H1 (cell line): ENCODE results near the gene LRRC72. TPM values are rescaled to one million over a fixed set of nuclear protein-coding genes. Genes with fewer than 3 reads are reported as not detected.

ENCODE experiments used
- CBX5 ChIP-seq: fragments of 300-800, 300-1000 bp; sonication (generic); IDR thresholded peaks from 2 replicates; pipeline ENCODE4 v1.7.1; 2016; ENCODE audit warnings: antibody characterized with exemption, low read length, low read depth
- KDM1A ChIP-seq: fragments of 200-600, 300-600 bp; sonication (generic); IDR thresholded peaks from 2 replicates; pipeline ENCODE4 v1.7.1; 2016; ENCODE audit warnings: mild to moderate bottlenecking, low read length, borderline replicate concordance
- KDM4A ChIP-seq: IDR thresholded peaks from one replicate; pipeline ENCODE4 v1.7.1; 2012; ENCODE audit warnings: low read depth, mild to moderate bottlenecking, moderate library complexity, low read length, inconsistent platforms; ENCODE audit not compliant: severe bottlenecking
- KDM5A ChIP-seq: fragments of 200-600 bp; IDR thresholded peaks from 2 replicates; pipeline ENCODE4 v1.7.1; 2012; ENCODE audit warnings: mild to moderate bottlenecking, low read length, inconsistent platforms, mixed read lengths
- RAD21 ChIP-seq, 2 experiments: IDR thresholded peaks in 1 of 2; conservative IDR thresholded peaks in 1 of 2; 2 replicates each; pipeline ENCODE4 v1.6.1; 2011; ENCODE audit warnings: low read depth in 2 of 2, low read length in 2 of 2, improper control_type of control experiment in 1 of 2, inconsistent platforms in 1 of 2, mild to moderate bottlenecking in 1 of 2, moderate library complexity in 1 of 2
- SAP30 ChIP-seq: fragments of 300-600 bp; sonication (generic); IDR thresholded peaks from 2 replicates; pipeline ENCODE4 v1.7.1; 2012; ENCODE audit warnings: low read length, moderate library complexity, mild to moderate bottlenecking, inconsistent platforms; ENCODE audit not compliant: insufficient read depth, insufficient replicate concordance
- TCF12 ChIP-seq: IDR thresholded peaks from 2 replicates; pipeline ENCODE4 v1.6.1; 2011; ENCODE audit warnings: low read depth, mild to moderate bottlenecking, low read length
- polyA plus RNA-seq, 7 experiments: library from polyadenylated mRNA; depleted of rRNA in 3 of 7; stranded (reverse) in 5 of 7; unstranded in 2 of 7; fragments of >200 nt in 5 of 7; fragments of 200-250 nt in 2 of 7; gene quantifications; 1 replicate in 5 of 7; 2 replicates in 1 of 7; 4 replicates in 1 of 7; pipeline versions ENCODE4 v1.2.1 to v1.2.3, GENCODE V29; 2011 to 2013; ENCODE audit warnings: missing spikeins in 2 of 7, mixed read lengths in 2 of 7
- total RNA-seq: library from RNA; stranded (reverse); fragmentation: NEBNext Ultra II Directional; extraction: Animal tissue kit (Norgen Biotek cat#: 25700); gene quantifications from 2 replicates; pipeline ENCODE4 v1.2.1, GENCODE V29; 2021
- TF ChIP-seq, protein P1 (sequence below): IDR thresholded peaks from 2 replicates; pipeline ENCODE4 v1.6.1; 2011; ENCODE audit warnings: low read depth, mild to moderate bottlenecking, low read length; ENCODE audit not compliant: insufficient read depth
- TF ChIP-seq, protein P2 (sequence below): IDR thresholded peaks from 2 replicates; pipeline ENCODE4 v1.6.1; 2012; ENCODE audit warnings: inconsistent platforms

The LRRC72 gene
- total and polyA plus RNA-seq, 2 of the 8 experiments (the other 6 are each of a cell fraction or from before 2014, with no cell fraction given): not detected

DNA sequence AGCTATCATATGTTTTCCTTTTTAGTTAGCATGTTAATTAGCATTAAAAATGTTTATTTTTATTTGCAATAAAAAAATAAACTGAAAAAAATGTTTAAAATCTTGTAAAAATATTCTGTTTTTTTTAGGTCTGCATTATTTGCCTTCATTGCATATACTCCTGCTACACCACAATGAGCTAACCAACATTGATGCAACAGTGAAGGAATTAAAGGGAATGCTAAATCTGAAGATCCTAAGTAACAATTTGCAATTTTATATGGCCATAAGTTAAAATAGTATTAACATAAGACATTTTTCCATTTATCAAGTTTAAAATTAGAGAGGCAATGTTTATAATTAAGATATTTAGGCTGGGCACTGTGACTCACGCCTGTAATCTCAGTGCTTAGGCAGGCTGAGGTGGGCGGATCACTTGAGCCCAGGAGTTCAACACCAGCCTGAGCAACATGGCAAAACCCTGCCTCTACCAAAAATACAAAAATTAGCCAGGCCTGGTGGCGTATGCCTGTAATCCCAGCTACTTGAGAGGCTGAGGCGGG lies 32.2 kb downstream of the LRRC72 start (continued):
- TF ChIP-seq, protein P1, sequence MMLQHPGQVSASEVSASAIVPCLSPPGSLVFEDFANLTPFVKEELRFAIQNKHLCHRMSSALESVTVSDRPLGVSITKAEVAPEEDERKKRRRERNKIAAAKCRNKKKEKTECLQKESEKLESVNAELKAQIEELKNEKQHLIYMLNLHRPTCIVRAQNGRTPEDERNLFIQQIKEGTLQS: no peak
- TF ChIP-seq, protein P2, sequence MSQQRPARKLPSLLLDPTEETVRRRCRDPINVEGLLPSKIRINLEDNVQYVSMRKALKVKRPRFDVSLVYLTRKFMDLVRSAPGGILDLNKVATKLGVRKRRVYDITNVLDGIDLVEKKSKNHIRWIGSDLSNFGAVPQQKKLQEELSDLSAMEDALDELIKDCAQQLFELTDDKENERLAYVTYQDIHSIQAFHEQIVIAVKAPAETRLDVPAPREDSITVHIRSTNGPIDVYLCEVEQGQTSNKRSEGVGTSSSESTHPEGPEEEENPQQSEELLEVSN: no peak
- TF ChIP-seq TCF12 (no peak), KDM4A (no peak), KDM5A (no peak), KDM1A (no peak), SAP30 (no peak), CBX5 (no peak), RAD21 (IDR thresholded peaks at IDR 0.05 in 1 of 2, conservative IDR thresholded peaks at IDR 0.05 in 1 of 2; ENCODE audit: low read depth in 2 of 2, low read length in 2 of 2) (no peak)
